HEK293T (cell line): ENCODE data around the gene MVD.

Source experiments
- FOXK2 ChIP-seq: fragments of 450-650 bp; IDR thresholded peaks from 2 replicates; pipeline ENCODE4 v1.6.1; 2016; ENCODE audit warnings: mild to moderate bottlenecking
- NFRKB ChIP-seq: fragments of 450-650 bp; IDR thresholded peaks from 2 replicates; pipeline ENCODE4 v1.6.1; 2016; ENCODE audit warnings: mild to moderate bottlenecking, moderate library complexity

GRCh38 chr16:88686439-88687253 lies 23.8 kb upstream of the MVD start, which contains the start of gene SNAI3:
- TF ChIP-seq FOXK2 (no peak), NFRKB (no peak)
